Spleen (tissue), 11 donors: ENCODE data around the gene GSE1. TPM values are rescaled to one million over a fixed set of nuclear protein-coding genes. Genes with fewer than 3 reads are reported as not detected.
A peak's percentile ranks its signal among the peaks of the same experiment; 100 is the strongest.

Experiments used
- DNase-seq: peaks from one replicate; pipeline ENCODE4 v3.0.0-alpha.2; 2020
- H3K27ac ChIP-seq, 8 donors: fragments of 200-600 bp; sonication (generic) in 7 of 8; 1 replicate in 4 of 8; 2 replicates in 4 of 8; pipeline versions ENCODE4 v1.5.0 to v1.8.0; 2016 to 2021; ENCODE audit warnings: inconsistent platforms in 4 of 8, mild to moderate bottlenecking in 4 of 8, moderate library complexity in 1 of 8
- H3K27me3 ChIP-seq, 7 donors: fragments of 200-600 bp; sonication (generic) in 6 of 7; replicated peaks in 1 of 7; 1 replicate in 4 of 7; 2 replicates in 3 of 7; pipeline versions ENCODE4 v1.5.0 to v1.8.0; 2016 to 2021; ENCODE audit warnings: inconsistent platforms in 3 of 7, mild to moderate bottlenecking in 1 of 7
- H3K36me3 ChIP-seq, 6 donors: fragments of 200-600 bp; sonication (generic) in 5 of 6; 1 replicate in 4 of 6; 2 replicates in 2 of 6; pipeline versions ENCODE4 v1.5.0 to v1.8.0; 2016 to 2021; ENCODE audit warnings: inconsistent platforms in 2 of 6
- H3K4me1 ChIP-seq, 6 donors: fragments of 200-600 bp; sonication (generic) in 5 of 6; 1 replicate in 3 of 6; 2 replicates in 3 of 6; pipeline versions ENCODE4 v1.5.0 to v1.8.0; 2016 to 2021; ENCODE audit warnings: inconsistent platforms in 3 of 6
- H3K4me3 ChIP-seq, 8 donors: fragments of 200-600 bp; sonication (generic) in 7 of 8; 1 replicate in 4 of 8; 2 replicates in 4 of 8; pipeline versions ENCODE4 v1.5.0 to v1.8.0; 2016 to 2021; ENCODE audit warnings: inconsistent platforms in 4 of 8, mild to moderate bottlenecking in 4 of 8, moderate library complexity in 2 of 8
- H3K9me3 ChIP-seq, 8 donors: fragments of 200-600 bp; sonication (generic) in 7 of 8; 1 replicate in 4 of 8; 2 replicates in 4 of 8; pipeline versions ENCODE4 v1.5.0 to v1.8.0; 2016 to 2021; ENCODE audit warnings: inconsistent platforms in 4 of 8
- POLR2A ChIP-seq, 3 donors: fragments of 450-650 bp; IDR thresholded peaks; one replicate each; pipeline ENCODE4 v1.5.1; 2017; ENCODE audit warnings: antibody characterized with exemption in 3 of 3, mild to moderate bottlenecking in 1 of 3
- POLR2AphosphoS5 ChIP-seq, 3 donors: sonication (generic); formaldehyde crosslinking; IDR thresholded peaks; one replicate each; pipeline ENCODE4 v1.5.1; 2017; ENCODE audit warnings: antibody characterized with exemption in 3 of 3
- WGBS, 5 donors: extraction: QIAGEN DNeasy Blood & Tissue Kit in 3 of 5; methylation state at CpG; one replicate each; pipeline versions ENCODE4 v1.1.5 to v1.1.7; 2013 to 2018; 5-methylcytosine and 5-hydroxymethylcytosine counted together
- intact Hi-C: fragments of 100-400 bp; cut with DNase I; formaldehyde crosslinking; loops from one replicate; pipeline ENCODE4 v1.15.0; 2023; ENCODE audit warnings: low total_unique reads
- polyA plus RNA-seq, 3 donors: library from polyadenylated mRNA; stranded (reverse); fragments of 200-250 nt; gene quantifications; one replicate each; pipeline ENCODE4 v1.2.1, GENCODE V29; 2013
- total RNA-seq, 7 donors: library from RNA; depleted of rRNA in 3 of 7; stranded (reverse); fragments of >200 nt in 3 of 7; fragmentation: NEBNext Ultra II Directional in 4 of 7; extraction: Animal tissue kit (Norgen Biotek cat#: 25700) in 4 of 7; gene quantifications; one replicate each; pipeline versions ENCODE4 v1.1.0 to v1.2.1, GENCODE V29; 2016 to 2021
- TF ChIP-seq, protein P1 (sequence below), 11 experiments: fragments of 200-600 bp in 7 of 11; fragments of 450-650 bp in 4 of 11; sonication (generic) in 4 of 11; IDR thresholded peaks in 8 of 11; conservative IDR thresholded peaks in 3 of 11; 1 replicate in 7 of 11; 2 replicates in 4 of 11; pipeline versions ENCODE4 v1.4.0 to v1.8.0; 2016 to 2021; ENCODE audit warnings: antibody characterized with exemption in 11 of 11, inconsistent platforms in 4 of 11, mild to moderate bottlenecking in 1 of 11
- donor health status: healthy with polysubstance abuse.
- donor health status: DM: no; HTN: no; CAD: no; lungs with moderate emphysema.
- donor health status: DM: no; HTN: no; CAD: no.
- donor health status: Bipolar disorder and iron deficiency.
- donor health status: healthy.
- donor health status: DM: no; HTN: no; CAD: no.
- donor health status: DM: yes; HTN: yes; CAD: no.

The GSE1 gene
- total and polyA plus RNA-seq, 10 donors = 7.4 to 121 (median 86.3) TPM

DNA sequence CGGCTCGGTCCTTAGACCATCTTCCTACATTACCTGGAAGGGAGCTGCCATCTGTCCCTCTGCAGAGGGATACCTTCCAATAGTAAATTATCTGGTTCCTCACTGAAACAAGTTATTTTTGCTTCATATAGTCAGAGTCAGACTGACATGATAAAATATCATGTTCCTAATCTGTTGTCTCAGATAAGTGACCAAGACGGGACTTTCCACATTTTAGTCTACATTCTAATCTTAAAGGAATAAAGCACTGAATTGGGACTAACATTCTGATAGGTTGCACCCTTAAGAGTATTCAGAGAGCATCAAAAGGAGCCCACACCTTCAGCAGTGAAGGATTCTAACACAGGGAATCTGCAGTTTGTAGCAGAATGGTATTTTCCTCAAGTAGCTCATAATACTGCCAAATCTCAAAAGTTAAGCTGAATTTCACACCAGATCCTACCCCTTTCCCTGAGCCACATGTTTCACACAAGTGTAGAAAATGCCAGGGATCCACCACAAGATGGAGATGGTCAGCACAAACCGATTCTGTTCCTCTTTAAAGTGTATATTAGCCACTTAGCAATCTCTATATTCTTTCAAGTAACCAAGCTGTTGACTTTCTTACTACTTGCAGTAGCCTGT is 62.2 kb downstream of the GSE1 start:
- no peak for DNase-seq
- peaks cover 4 to 90% (median 55%) of the 10 kb centered on the region in 6 donors for H3K36me3 ChIP-seq

DNA sequence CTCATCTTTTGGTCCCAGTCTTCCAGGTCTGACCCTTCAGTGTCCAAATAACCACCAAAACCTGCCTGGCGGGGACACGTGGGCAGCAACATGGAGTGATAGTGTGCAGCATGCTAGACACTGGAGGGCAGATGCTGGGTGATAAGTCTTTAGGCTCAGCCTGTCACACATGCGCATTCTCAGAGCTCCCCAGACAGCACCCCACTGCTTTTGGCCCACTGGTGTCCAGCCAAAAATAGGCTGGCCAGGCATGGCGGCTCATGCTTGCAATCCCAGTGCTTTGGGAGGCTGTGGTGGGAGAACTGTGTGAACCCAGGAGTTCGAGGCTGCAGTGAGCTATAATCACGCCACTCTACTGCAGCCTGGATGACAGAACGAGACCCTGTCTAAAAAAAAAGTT is 63.3 kb downstream of the GSE1 start:
- Histone ChIP-seq H3K4me3 (no peak overlapping the region), H3K27ac (no peak overlapping the region), H3K9me3 (no peaks in the 10 kb centered on the region), H3K27me3 (no peaks in the 10 kb centered on the region), H3K36me3 (peaks cover 4 to 87% (median 46%) of the 10 kb centered on the region in 6 donors), H3K4me1 (peaks cover 6 to 48% (median 30%) of the 10 kb centered on the region in 6 donors)
- TF ChIP-seq POLR2A (IDR thresholded peaks at IDR 0.05) = no peak
- no peak for TF ChIP-seq POLR2AphosphoS5 (IDR thresholded peaks at IDR 0.05)
- TF ChIP-seq, protein P1, sequence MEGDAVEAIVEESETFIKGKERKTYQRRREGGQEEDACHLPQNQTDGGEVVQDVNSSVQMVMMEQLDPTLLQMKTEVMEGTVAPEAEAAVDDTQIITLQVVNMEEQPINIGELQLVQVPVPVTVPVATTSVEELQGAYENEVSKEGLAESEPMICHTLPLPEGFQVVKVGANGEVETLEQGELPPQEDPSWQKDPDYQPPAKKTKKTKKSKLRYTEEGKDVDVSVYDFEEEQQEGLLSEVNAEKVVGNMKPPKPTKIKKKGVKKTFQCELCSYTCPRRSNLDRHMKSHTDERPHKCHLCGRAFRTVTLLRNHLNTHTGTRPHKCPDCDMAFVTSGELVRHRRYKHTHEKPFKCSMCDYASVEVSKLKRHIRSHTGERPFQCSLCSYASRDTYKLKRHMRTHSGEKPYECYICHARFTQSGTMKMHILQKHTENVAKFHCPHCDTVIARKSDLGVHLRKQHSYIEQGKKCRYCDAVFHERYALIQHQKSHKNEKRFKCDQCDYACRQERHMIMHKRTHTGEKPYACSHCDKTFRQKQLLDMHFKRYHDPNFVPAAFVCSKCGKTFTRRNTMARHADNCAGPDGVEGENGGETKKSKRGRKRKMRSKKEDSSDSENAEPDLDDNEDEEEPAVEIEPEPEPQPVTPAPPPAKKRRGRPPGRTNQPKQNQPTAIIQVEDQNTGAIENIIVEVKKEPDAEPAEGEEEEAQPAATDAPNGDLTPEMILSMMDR (IDR thresholded peaks at IDR 0.05 in 8 of 11, conservative IDR thresholded peaks at IDR 0.05 in 3 of 11) = no peak
- 93 to 98% (median 96%) methylated on average over 7 of the region's 7 CpGs for WGBS, 5 donors
- DNase-seq = peak; percentile 8
- intact Hi-C loops = no loop called here

More for the DNA sequence above, 62.2 kb downstream of the GSE1 start:
- Histone ChIP-seq H3K4me1 (peaks cover 0 to 37% (median 22%) of the 10 kb centered on the region in 6 donors), H3K27me3 (no peaks in the 10 kb centered on the region), H3K9me3 (no peaks in the 10 kb centered on the region), H3K27ac (peak overlapping the region in 4 of 8 donors; percentile 33 to 61 (median 58)), H3K4me3 (no peak overlapping the region)
- WGBS, 5 donors = 68 to 72% (median 70%) methylated on average over 4 of the region's 4 CpGs
- intact Hi-C loops = no loop called here
- TF ChIP-seq, protein P1 (IDR thresholded peaks at IDR 0.05 in 8 of 11, conservative IDR thresholded peaks at IDR 0.05 in 3 of 11) = peak in 8 of 11 experiments; percentile 5 to 38 (median 28)
- TF ChIP-seq POLR2AphosphoS5 (IDR thresholded peaks at IDR 0.05) = no peak

DNA sequence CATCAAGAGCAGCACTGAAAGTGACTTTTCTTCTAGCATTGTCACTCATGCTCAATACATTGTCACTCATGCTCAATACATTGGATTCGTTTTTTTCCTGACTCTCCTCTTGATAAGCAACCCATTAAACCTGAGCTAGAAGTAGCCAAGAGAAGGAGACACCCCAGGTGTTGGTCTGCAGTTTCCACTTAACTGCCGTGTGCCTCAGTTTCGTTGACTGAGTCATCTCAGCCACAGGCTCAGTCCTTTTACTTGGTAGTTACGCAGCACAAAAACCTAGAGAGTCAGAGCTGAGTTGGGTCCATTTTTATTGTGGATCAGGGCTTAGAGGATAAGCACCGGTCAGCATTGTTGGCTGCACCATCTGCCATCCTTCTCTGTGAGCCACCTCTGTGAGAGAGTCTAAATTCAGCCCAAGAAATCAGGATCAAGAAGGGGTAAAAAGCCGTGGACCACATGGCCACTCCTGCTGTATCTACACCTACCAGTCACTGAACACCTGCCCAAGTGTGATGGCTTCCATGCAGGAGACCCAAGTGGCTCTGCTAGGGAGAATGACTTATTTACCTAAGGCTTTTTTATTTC is 64.4 kb downstream of the GSE1 start:
- peaks cover 6 to 49% (median 30%) of the 10 kb centered on the region in 6 donors for H3K4me1 ChIP-seq
- DNase-seq = peak; percentile 4
- peaks cover 4 to 77% (median 36%) of the 10 kb centered on the region in 6 donors for H3K36me3 ChIP-seq
- no peak overlapping the region for H3K27ac ChIP-seq
- intact Hi-C loops = no loop called here
- no peaks in the 10 kb centered on the region for H3K9me3 ChIP-seq
- H3K27me3 ChIP-seq = no peaks in the 10 kb centered on the region
- TF ChIP-seq POLR2A (IDR thresholded peaks at IDR 0.05) = no peak
- TF ChIP-seq, protein P1 (IDR thresholded peaks at IDR 0.05 in 8 of 11, conservative IDR thresholded peaks at IDR 0.05 in 3 of 11) = no peak
- TF ChIP-seq POLR2AphosphoS5 (IDR thresholded peaks at IDR 0.05) = no peak
- WGBS, 5 donors = 75 to 91% (median 86%) methylated on average over 6 of the region's 6 CpGs
- H3K4me3 ChIP-seq = no peak overlapping the region

- Histone ChIP-seq H3K4me3 (no peak overlapping the region), H3K4me1 (peaks cover 6 to 49% (median 30%) of the 10 kb centered on the region in 6 donors), H3K9me3 (no peaks in the 10 kb centered on the region), H3K27me3 (no peaks in the 10 kb centered on the region), H3K36me3 (peaks cover under 1 to 72% (median 31%) of the 10 kb centered on the region in 6 donors), H3K27ac (no peak overlapping the region)
- TF ChIP-seq, protein P1 (IDR thresholded peaks at IDR 0.05 in 8 of 11, conservative IDR thresholded peaks at IDR 0.05 in 3 of 11) = no peak
- TF ChIP-seq POLR2AphosphoS5 (IDR thresholded peaks at IDR 0.05) = no peak
- no peak for TF ChIP-seq POLR2A (IDR thresholded peaks at IDR 0.05)
- DNase-seq = peak; percentile 20
- intact Hi-C loops = no loop called here
- 86 to 96% (median 87%) methylated on average over 8 of the region's 8 CpGs for WGBS, 5 donors
Measured at GRCh38 chr16:85678016-85678415, 64.9 kb downstream of the GSE1 start.
